IMR-90 (cell line): Measurements from ENCODE around the gene ZNF185.

ENCODE experiments used
- CTCF ChIP-seq: conservative IDR thresholded peaks from 2 replicates; pipeline ENCODE4 v1.5.1; 2012; ENCODE audit warnings: mild to moderate bottlenecking, low read depth, low read length, improper control_type of control experiment
- MAZ ChIP-seq: IDR thresholded peaks from 2 replicates; pipeline ENCODE4 v1.6.1; 2012; ENCODE audit warnings: low read depth, mild to moderate bottlenecking, low read length, improper control_type of control experiment, moderate library complexity, borderline replicate concordance
- MXI1 ChIP-seq: IDR thresholded peaks from 2 replicates; pipeline ENCODE4 v1.6.1; 2012; ENCODE audit warnings: low read depth, mild to moderate bottlenecking, low read length, moderate library complexity, borderline replicate concordance
- NFE2L2 ChIP-seq: fragments of 150-350 bp; IDR thresholded peaks from 2 replicates; pipeline ENCODE4 v1.6.1; 2016; ENCODE audit warnings: low read depth, mild to moderate bottlenecking, low read length
- POLR2A ChIP-seq: IDR thresholded peaks from 2 replicates; pipeline ENCODE4 v1.6.1; 2012; ENCODE audit warnings: mild to moderate bottlenecking, low read depth, low read length
- RAD21 ChIP-seq: IDR thresholded peaks from 2 replicates; pipeline ENCODE4 v1.6.1; 2012; ENCODE audit warnings: low read length, improper control_type of control experiment
- RFX5 ChIP-seq: IDR thresholded peaks from 2 replicates; pipeline ENCODE4 v1.8.0; 2012; ENCODE audit warnings: low read depth, mild to moderate bottlenecking, low read length, moderate library complexity
- SMC3 ChIP-seq: fragments of 150-350 bp; IDR thresholded peaks from 2 replicates; pipeline ENCODE4 v1.6.1; 2016; ENCODE audit warnings: low read depth, mild to moderate bottlenecking, antibody characterized with exemption, low read length, moderate library complexity
- USF2 ChIP-seq: fragments of 150-350 bp; IDR thresholded peaks from 2 replicates; pipeline ENCODE4 v1.6.1; 2017; ENCODE audit warnings: mild to moderate bottlenecking, antibody characterized with exemption, low read length, low read depth

- TF ChIP-seq POLR2A (no peak), CTCF (no peak), SMC3 (no peak), USF2 (no peak), RAD21 (no peak), RFX5 (no peak), MAZ (no peak), MXI1 (no peak), NFE2L2 (no peak)
These were observed 18.7 kb upstream of the ZNF185 start for GRCh38 chrX:152878976-152879755.
